PC-3 (cell line): Measurements from ENCODE around the gene SLFN5. TPM values are rescaled to one million over a fixed set of nuclear protein-coding genes. Genes with fewer than 3 reads are reported as not detected.

Experiments
- ATAC-seq: fragments of 200-7000 bp; cut with Tn5 transposase; 2 replicates; pipeline ENCODE4 v1.9.1; 2020; ENCODE audit warnings: mild to moderate bottlenecking, moderate library complexity
- BruUV-seq: library from RNA; stranded (reverse); fragments of 400-500 nt; replicated peaks from 2 replicates; lab custom pipeline; 2021; lab: Mats Ljungman, UMichigan
- CTCF ChIA-PET: fragments of 300-600 bp; sonication (Branson Sonifier 250); formaldehyde crosslinking; loops from one replicate; lab custom pipeline; 2022; ENCODE audit warnings: antibody characterized with exemption; lab: Charles Lee
- POLR2A ChIA-PET: fragments of 300-600 bp; sonication (Branson Sonifier 250); formaldehyde crosslinking; loops from one replicate; lab custom pipeline; 2022; ENCODE audit warnings: antibody characterized with exemption; ENCODE audit not compliant: unreplicated experiment; lab: Charles Lee
- DNase-seq: peaks from one replicate; pipeline ENCODE4 v3.0.0-alpha.2; 2015
- H2AFZ ChIP-seq: fragments of 300-600 bp; sonication (generic); 2 replicates; pipeline ENCODE4 v1.6.0; 2016; ENCODE audit warnings: antibody characterized with exemption, low read length
- H3F3A ChIP-seq: fragments of 300-600 bp; sonication (generic); one replicate; pipeline ENCODE4 v1.6.0; 2017; ENCODE audit warnings: antibody characterized with exemption, low read length, control low read depth, mild to moderate bottlenecking; ENCODE audit not compliant: unreplicated experiment
- H3K27ac ChIP-seq: fragments of 300-600 bp; sonication (generic); 2 replicates; pipeline ENCODE4 v1.5.1; 2016; ENCODE audit warnings: mild to moderate bottlenecking, low read length
- H3K27me3 ChIP-seq: fragments of 300-600 bp; sonication (generic); 2 replicates; pipeline ENCODE4 v1.6.1; 2016; ENCODE audit warnings: low read length, mixed read lengths
- H3K36me3 ChIP-seq: fragments of 300-600 bp; sonication (generic); 2 replicates; pipeline ENCODE4 v1.6.1; 2016; ENCODE audit warnings: low read depth, mixed run types, low read length, mixed read lengths
- H3K4me1 ChIP-seq: fragments of 300-600 bp; sonication (generic); 2 replicates; pipeline ENCODE4 v1.5.1; 2016; ENCODE audit warnings: low read length; ENCODE audit not compliant: insufficient read depth
- H3K4me2 ChIP-seq: fragments of 300-600 bp; sonication (generic); 2 replicates; pipeline ENCODE4 v1.6.0; 2016; ENCODE audit warnings: low read length
- H3K4me3 ChIP-seq: fragments of 300-600 bp; sonication (generic); 2 replicates; pipeline ENCODE4 v1.5.1; 2016; ENCODE audit warnings: mild to moderate bottlenecking, low read length, mixed read lengths
- H3K79me2 ChIP-seq: fragments of 300-600 bp; sonication (generic); 2 replicates; pipeline ENCODE4 v1.6.1; 2017; ENCODE audit warnings: low read length, mixed read lengths
- H3K9ac ChIP-seq: fragments of 300-600 bp; sonication (generic); 2 replicates; pipeline ENCODE4 v1.6.0; 2016; ENCODE audit warnings: mild to moderate bottlenecking, low read length
- H3K9me2 ChIP-seq: fragments of 300-600 bp; sonication (generic); replicated peaks from 2 replicates; pipeline ENCODE4 v1.6.1; 2016; ENCODE audit warnings: mixed run types, low read length, mixed read lengths
- H3K9me3 ChIP-seq: fragments of 300-600 bp; sonication (generic); 2 replicates; pipeline ENCODE4 v1.6.1; 2016; ENCODE audit warnings: low read length, mixed read lengths
- H4K20me1 ChIP-seq: fragments of 300-600 bp; sonication (generic); 2 replicates; pipeline ENCODE4 v1.6.1; 2016; ENCODE audit warnings: low read length, mixed read lengths
- EZH2 ChIP-seq: fragments of 300-600 bp; sonication (generic); IDR thresholded peaks from one replicate; pipeline ENCODE4 v1.6.1; 2017; ENCODE audit warnings: antibody characterized with exemption, mild to moderate bottlenecking, low read length; ENCODE audit not compliant: unreplicated experiment
- EZH2phosphoT487 ChIP-seq: fragments of 300-600 bp; sonication (generic); IDR thresholded peaks from 2 replicates; pipeline ENCODE4 v1.6.1; 2018; ENCODE audit warnings: mild to moderate bottlenecking, antibody characterized with exemption, low read length, borderline replicate concordance
- intact Hi-C: fragments of 100-400 bp; cut with micrococcal nuclease; formaldehyde crosslinking; loops from 2 replicates; pipeline ENCODE4 v1.9.0; 2023
- total RNA-seq: library from RNA; depleted of rRNA; stranded (reverse); fragments of >200 nt; gene quantifications from 2 replicates; pipeline ENCODE4 v1.2.3, GENCODE V29; 2014
- TF ChIP-seq, protein P1 (sequence below): fragments of 300-600 bp; sonication (generic); conservative IDR thresholded peaks from 2 replicates; pipeline ENCODE4 v1.5.1; 2017; ENCODE audit warnings: antibody characterized with exemption, low read depth, mild to moderate bottlenecking, low read length

Gene SLFN5
- total RNA-seq, 1 experiment from 2014 or later = 14.5 TPM

DNA sequence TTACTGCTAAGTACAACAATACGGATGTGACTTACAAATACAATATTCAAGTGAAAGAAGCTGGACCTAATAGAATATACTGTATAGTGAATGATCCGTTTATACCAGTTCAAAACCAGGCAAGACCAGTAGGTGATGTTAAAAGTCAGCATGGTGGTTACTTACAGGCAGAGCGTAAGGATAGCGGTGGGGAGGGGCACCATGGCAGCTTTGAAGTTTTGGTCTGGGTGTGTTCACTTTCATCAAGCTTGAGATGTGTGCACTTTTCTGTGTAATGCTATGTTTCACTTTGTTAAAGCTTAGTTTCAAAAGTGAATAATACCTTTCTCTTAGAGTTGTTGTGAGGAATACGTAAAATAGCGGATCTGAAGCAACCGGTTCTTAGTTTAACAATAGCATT lies 32.1 kb upstream of the SLFN5 start:
- no peak overlapping the region for H3K9ac ChIP-seq
- intact Hi-C loops = no loop called here
- H2AFZ ChIP-seq = no peak overlapping the region
- no peaks in the 10 kb centered on the region for H3K79me2 ChIP-seq
- no peak overlapping the region for H3K27ac ChIP-seq
- no peaks in the 10 kb centered on the region for H3K9me2 ChIP-seq
- no peaks in the 10 kb centered on the region for H3K36me3 ChIP-seq
- POLR2A ChIA-PET = no interaction called here
- H3K27me3 ChIP-seq = peaks cover 33% of the 10 kb centered on the region
- H3F3A ChIP-seq = no peaks in the 10 kb centered on the region
- H3K4me2 ChIP-seq = no peak overlapping the region
- DNase-seq (no peak), ATAC-seq (no peak)
- H3K9me3 ChIP-seq = no peaks in the 10 kb centered on the region
- TF ChIP-seq, protein P1, sequence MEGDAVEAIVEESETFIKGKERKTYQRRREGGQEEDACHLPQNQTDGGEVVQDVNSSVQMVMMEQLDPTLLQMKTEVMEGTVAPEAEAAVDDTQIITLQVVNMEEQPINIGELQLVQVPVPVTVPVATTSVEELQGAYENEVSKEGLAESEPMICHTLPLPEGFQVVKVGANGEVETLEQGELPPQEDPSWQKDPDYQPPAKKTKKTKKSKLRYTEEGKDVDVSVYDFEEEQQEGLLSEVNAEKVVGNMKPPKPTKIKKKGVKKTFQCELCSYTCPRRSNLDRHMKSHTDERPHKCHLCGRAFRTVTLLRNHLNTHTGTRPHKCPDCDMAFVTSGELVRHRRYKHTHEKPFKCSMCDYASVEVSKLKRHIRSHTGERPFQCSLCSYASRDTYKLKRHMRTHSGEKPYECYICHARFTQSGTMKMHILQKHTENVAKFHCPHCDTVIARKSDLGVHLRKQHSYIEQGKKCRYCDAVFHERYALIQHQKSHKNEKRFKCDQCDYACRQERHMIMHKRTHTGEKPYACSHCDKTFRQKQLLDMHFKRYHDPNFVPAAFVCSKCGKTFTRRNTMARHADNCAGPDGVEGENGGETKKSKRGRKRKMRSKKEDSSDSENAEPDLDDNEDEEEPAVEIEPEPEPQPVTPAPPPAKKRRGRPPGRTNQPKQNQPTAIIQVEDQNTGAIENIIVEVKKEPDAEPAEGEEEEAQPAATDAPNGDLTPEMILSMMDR = no peak
- TF ChIP-seq EZH2phosphoT487 (no peak), EZH2 (no peak)
- CTCF ChIA-PET = no interaction called here
- H4K20me1 ChIP-seq = no peaks in the 10 kb centered on the region
- no peak overlapping the region for H3K4me3 ChIP-seq
- no TSS peak for BruUV-seq
- H3K4me1 ChIP-seq = no peaks in the 10 kb centered on the region

DNA sequence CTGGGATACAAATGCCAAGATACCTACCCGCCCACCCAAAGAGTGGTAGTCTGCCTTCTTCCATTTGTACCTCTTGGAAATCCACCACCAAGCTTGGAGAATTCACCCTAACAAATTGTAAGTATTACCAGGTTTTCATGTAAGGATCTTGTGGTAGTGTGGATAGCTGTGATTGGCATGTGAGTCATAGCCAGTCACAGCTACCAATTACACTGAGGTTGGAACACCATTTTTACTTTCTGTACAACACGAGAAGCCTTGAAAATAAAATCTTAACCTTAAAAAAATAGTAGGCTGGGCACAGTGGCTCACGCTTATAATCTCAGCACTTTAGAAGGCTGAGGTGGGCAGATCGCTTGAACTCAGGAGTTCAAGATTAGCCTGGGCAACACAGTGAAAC lies 30.2 kb upstream of the SLFN5 start:
- Histone ChIP-seq H4K20me1 (no peaks in the 10 kb centered on the region), H3K27ac (no peak overlapping the region), H3K27me3 (peaks cover 34% of the 10 kb centered on the region), H3K79me2 (no peaks in the 10 kb centered on the region), H3K9me2 (no peaks in the 10 kb centered on the region), H3K4me3 (no peak overlapping the region), H3F3A (no peaks in the 10 kb centered on the region), H3K9me3 (no peaks in the 10 kb centered on the region), H2AFZ (no peak overlapping the region), H3K9ac (no peak overlapping the region), H3K36me3 (no peaks in the 10 kb centered on the region), H3K4me2 (no peak overlapping the region), H3K4me1 (no peaks in the 10 kb centered on the region)
- ChIA-PET POLR2A (no interaction called here), CTCF (no interaction called here)
- TF ChIP-seq, protein P1 = no peak
- no peak for TF ChIP-seq EZH2phosphoT487
- TF ChIP-seq EZH2 = no peak
- no TSS peak for BruUV-seq
- DNase-seq (no peak), ATAC-seq (no peak)
- intact Hi-C loops = no loop called here

DNA sequence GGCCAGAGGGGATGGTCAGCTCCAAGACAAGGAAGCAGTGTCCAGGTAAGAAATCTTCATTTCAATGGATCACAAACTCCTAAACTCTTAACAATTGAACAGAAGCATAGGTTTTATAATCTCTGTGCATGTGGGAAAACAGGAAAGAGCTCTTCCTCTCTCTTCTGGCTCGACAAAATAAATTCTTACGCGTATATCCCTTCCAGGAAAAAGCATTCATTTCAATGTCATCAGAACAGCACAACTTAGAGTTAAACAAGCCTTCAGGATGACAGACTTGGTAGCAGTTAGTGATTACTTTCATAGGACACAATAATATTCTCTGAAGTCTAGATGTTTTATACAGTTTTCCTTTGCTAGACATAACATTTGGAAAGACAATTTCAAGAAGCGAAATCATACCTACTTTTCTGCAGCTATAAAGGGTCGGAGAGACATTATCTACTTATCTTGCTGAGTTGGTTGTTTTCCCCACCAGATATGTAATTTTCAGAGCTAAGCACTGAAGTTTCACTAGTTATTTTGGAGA lies 29.4 kb upstream of the SLFN5 start:
- no peaks in the 10 kb centered on the region for H4K20me1 ChIP-seq
- no peaks in the 10 kb centered on the region for H3K4me1 ChIP-seq
- intact Hi-C loops = no loop called here
- ChIA-PET CTCF (no interaction called here), POLR2A (no interaction called here)
- no peak for ATAC-seq
- H3K4me3 ChIP-seq = no peak overlapping the region
- BruUV-seq = no TSS peak
- no peak overlapping the region for H2AFZ ChIP-seq
- H3K27me3 ChIP-seq = peaks cover 33% of the 10 kb centered on the region
- DNase-seq = no peak
- TF ChIP-seq EZH2 (no peak), EZH2phosphoT487 (no peak)
- TF ChIP-seq, protein P1 = no peak
- no peaks in the 10 kb centered on the region for H3F3A ChIP-seq
- H3K27ac ChIP-seq = no peak overlapping the region
- no peaks in the 10 kb centered on the region for H3K79me2 ChIP-seq
- H3K9me3 ChIP-seq = no peaks in the 10 kb centered on the region
- no peak overlapping the region for H3K4me2 ChIP-seq
- no peak overlapping the region for H3K9ac ChIP-seq
- no peaks in the 10 kb centered on the region for H3K9me2 ChIP-seq
- H3K36me3 ChIP-seq = no peaks in the 10 kb centered on the region
